ENCODE measurements around the gene SEMA5A. TPM values are rescaled to one million over a fixed set of nuclear protein-coding genes. Genes with fewer than 3 reads are reported as not detected.

Gene SEMA5A
- total RNA-seq, 1 donor: 57.0 TPM

GRCh38 chr5:9474219-9475002, 71.5 kb downstream of the SEMA5A start:
- TF ChIP-seq CTCF (IDR thresholded peaks at IDR 0.05; ENCODE audit: insufficient read depth, low read length): no peak
- no peak for DNase-seq (ENCODE audit: low read depth)
- H3K4me3 ChIP-seq (ENCODE audit: low read depth, low read length): no peak overlapping the region

GRCh38 chr5:9473624-9474023, 72.3 kb downstream of the SEMA5A start:
- no peak for TF ChIP-seq CTCF (IDR thresholded peaks at IDR 0.05; ENCODE audit: insufficient read depth, low read length)
- DNase-seq (ENCODE audit: low read depth): no peak
- no peak overlapping the region for H3K4me3 ChIP-seq (ENCODE audit: low read depth, low read length)

- no peak for TF ChIP-seq CTCF (IDR thresholded peaks at IDR 0.05; ENCODE audit: insufficient read depth, low read length)
Observed at GRCh38 chr5:9470410-9470809, 75.5 kb downstream of the SEMA5A start.

GRCh38 chr5:9468060-9468388, 77.9 kb downstream of the SEMA5A start:
- no peak overlapping the region for H3K4me3 ChIP-seq (ENCODE audit: low read depth, low read length)
- TF ChIP-seq CTCF (IDR thresholded peaks at IDR 0.05; ENCODE audit: insufficient read depth, low read length): no peak

More at GRCh38 chr5:9470410-9470809, 75.5 kb downstream of the SEMA5A start:
- no peak for DNase-seq (ENCODE audit: low read depth)
- no peak overlapping the region for H3K4me3 ChIP-seq (ENCODE audit: low read depth, low read length)

GRCh38 chr5:9467199-9468059, 78.4 kb downstream of the SEMA5A start:
- no peak for TF ChIP-seq CTCF (IDR thresholded peaks at IDR 0.05; ENCODE audit: insufficient read depth, low read length)
- H3K4me3 ChIP-seq (ENCODE audit: low read depth, low read length): no peak overlapping the region
- DNase-seq (ENCODE audit: low read depth): no peak

More at GRCh38 chr5:9468060-9468388, 77.9 kb downstream of the SEMA5A start:
- DNase-seq (ENCODE audit: low read depth): peak; percentile 86

- no peak overlapping the region for H3K4me3 ChIP-seq (ENCODE audit: low read depth, low read length)
- TF ChIP-seq CTCF (IDR thresholded peaks at IDR 0.05; ENCODE audit: insufficient read depth, low read length): no peak
- DNase-seq (ENCODE audit: low read depth): peak; percentile 74
Observed at GRCh38 chr5:9466697-9467096, 79.2 kb downstream of the SEMA5A start.

All from fibroblast of the aortic adventitia (primary cell).